SU-DHL-6 (cell line): ENCODE results near the gene ASGR2.

Experiments
- H2AFZ ChIP-seq: fragments of 200-600 bp; sonication (generic); 2 replicates; pipeline ENCODE4 v1.6.1; 2014; ENCODE audit warnings: low read depth, mild to moderate bottlenecking, moderate library complexity, mixed read lengths, antibody characterized with exemption, low read length; ENCODE audit not compliant: severe bottlenecking
- H3F3A ChIP-seq: fragments of 200-600 bp; shearing (Covaris generic); 2 replicates; pipeline ENCODE4 v1.6.0; 2016; ENCODE audit warnings: antibody characterized with exemption, mild to moderate bottlenecking; ENCODE audit not compliant: insufficient read depth
- H3K27ac ChIP-seq: fragments of 200-600 bp; sonication (generic); 2 replicates; pipeline ENCODE4 v1.5.1; 2016; ENCODE audit warnings: low read depth, mild to moderate bottlenecking, low read length, moderate library complexity, mixed read lengths
- H3K27me3 ChIP-seq: fragments of 200-600 bp; sonication (generic), shearing (Covaris generic); 2 replicates; pipeline ENCODE4 v1.6.0; 2014; ENCODE audit warnings: mild to moderate bottlenecking, low read length
- H3K36me3 ChIP-seq: fragments of 200-600 bp; sonication (generic); 2 replicates; pipeline ENCODE4 v1.6.1; 2014; ENCODE audit warnings: mild to moderate bottlenecking, low read length, mixed read lengths
- H3K4me2 ChIP-seq: fragments of 300-600, 200-600 bp; shearing (Covaris generic), sonication (generic); 2 replicates; pipeline ENCODE4 v1.6.0; 2014; ENCODE audit warnings: low read length, low read depth, mild to moderate bottlenecking; ENCODE audit not compliant: poor library complexity, severe bottlenecking
- H3K4me3 ChIP-seq: fragments of 200-600 bp; sonication (generic); 2 replicates; pipeline ENCODE4 v1.5.1; 2014; ENCODE audit warnings: antibody characterized with exemption, low read length, mild to moderate bottlenecking, mixed read lengths; ENCODE audit not compliant: insufficient read depth, poor library complexity, severe bottlenecking
- H3K79me2 ChIP-seq: fragments of 200-600 bp; sonication (generic); 2 replicates; pipeline ENCODE4 v1.6.1; 2014; ENCODE audit warnings: mild to moderate bottlenecking, low read length, moderate library complexity; ENCODE audit not compliant: insufficient read depth
- H3K9ac ChIP-seq: fragments of 200-600 bp; sonication (generic); 2 replicates; pipeline ENCODE4 v1.7.0; 2014; ENCODE audit warnings: mild to moderate bottlenecking, low read length
- H3K9me2 ChIP-seq: fragments of 200-600 bp; sonication (generic); replicated peaks from 2 replicates; pipeline ENCODE4 v1.6.1; 2014; ENCODE audit warnings: low read length; ENCODE audit not compliant: insufficient read depth
- H3K9me3 ChIP-seq: fragments of 200-600 bp; sonication (generic); 2 replicates; pipeline ENCODE4 v1.6.1; 2014; ENCODE audit warnings: low read length, mixed read lengths; ENCODE audit not compliant: insufficient read depth
- H4K20me1 ChIP-seq: fragments of 200-600 bp; sonication (generic); 2 replicates; pipeline ENCODE4 v1.6.1; 2014; ENCODE audit warnings: low read depth, mild to moderate bottlenecking, antibody characterized with exemption, low read length, moderate library complexity, mixed read lengths
- EZH2phosphoT487 ChIP-seq: fragments of 200-600 bp; sonication (generic), shearing (Covaris generic); conservative IDR thresholded peaks from 2 replicates; pipeline ENCODE4 v1.6.1; 2018; ENCODE audit warnings: mild to moderate bottlenecking, antibody characterized with exemption, low read length, moderate library complexity, mixed read lengths
- TF ChIP-seq, protein P1 (sequence below): fragments of 200-600 bp; sonication (generic); IDR thresholded peaks from one replicate; pipeline ENCODE4 v1.5.1; 2017; ENCODE audit warnings: antibody characterized with exemption, mild to moderate bottlenecking, low read length, moderate library complexity; ENCODE audit not compliant: insufficient read depth, poor library complexity, severe bottlenecking

Gene ASGR2

GRCh38 chr17:7077911-7078546 lies 36.6 kb downstream of the ASGR2 start:
- no peaks in the 10 kb centered on the region for H3K27me3 ChIP-seq
- H3K36me3 ChIP-seq, result no peaks in the 10 kb centered on the region
- H3K27ac ChIP-seq, result no peak overlapping the region
- H3K9ac ChIP-seq, result no peak overlapping the region
- no peaks in the 10 kb centered on the region for H3K9me2 ChIP-seq
- no peak overlapping the region for H3K4me2 ChIP-seq
- H3K4me3 ChIP-seq, result no peak overlapping the region
- TF ChIP-seq EZH2phosphoT487, result no peak
- TF ChIP-seq, protein P1, sequence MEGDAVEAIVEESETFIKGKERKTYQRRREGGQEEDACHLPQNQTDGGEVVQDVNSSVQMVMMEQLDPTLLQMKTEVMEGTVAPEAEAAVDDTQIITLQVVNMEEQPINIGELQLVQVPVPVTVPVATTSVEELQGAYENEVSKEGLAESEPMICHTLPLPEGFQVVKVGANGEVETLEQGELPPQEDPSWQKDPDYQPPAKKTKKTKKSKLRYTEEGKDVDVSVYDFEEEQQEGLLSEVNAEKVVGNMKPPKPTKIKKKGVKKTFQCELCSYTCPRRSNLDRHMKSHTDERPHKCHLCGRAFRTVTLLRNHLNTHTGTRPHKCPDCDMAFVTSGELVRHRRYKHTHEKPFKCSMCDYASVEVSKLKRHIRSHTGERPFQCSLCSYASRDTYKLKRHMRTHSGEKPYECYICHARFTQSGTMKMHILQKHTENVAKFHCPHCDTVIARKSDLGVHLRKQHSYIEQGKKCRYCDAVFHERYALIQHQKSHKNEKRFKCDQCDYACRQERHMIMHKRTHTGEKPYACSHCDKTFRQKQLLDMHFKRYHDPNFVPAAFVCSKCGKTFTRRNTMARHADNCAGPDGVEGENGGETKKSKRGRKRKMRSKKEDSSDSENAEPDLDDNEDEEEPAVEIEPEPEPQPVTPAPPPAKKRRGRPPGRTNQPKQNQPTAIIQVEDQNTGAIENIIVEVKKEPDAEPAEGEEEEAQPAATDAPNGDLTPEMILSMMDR, result no peak
- no peaks in the 10 kb centered on the region for H3K79me2 ChIP-seq
- H3K9me3 ChIP-seq, result no peaks in the 10 kb centered on the region
- H2AFZ ChIP-seq, result no peak overlapping the region
- H4K20me1 ChIP-seq, result no peaks in the 10 kb centered on the region
- no peaks in the 10 kb centered on the region for H3F3A ChIP-seq

DNA sequence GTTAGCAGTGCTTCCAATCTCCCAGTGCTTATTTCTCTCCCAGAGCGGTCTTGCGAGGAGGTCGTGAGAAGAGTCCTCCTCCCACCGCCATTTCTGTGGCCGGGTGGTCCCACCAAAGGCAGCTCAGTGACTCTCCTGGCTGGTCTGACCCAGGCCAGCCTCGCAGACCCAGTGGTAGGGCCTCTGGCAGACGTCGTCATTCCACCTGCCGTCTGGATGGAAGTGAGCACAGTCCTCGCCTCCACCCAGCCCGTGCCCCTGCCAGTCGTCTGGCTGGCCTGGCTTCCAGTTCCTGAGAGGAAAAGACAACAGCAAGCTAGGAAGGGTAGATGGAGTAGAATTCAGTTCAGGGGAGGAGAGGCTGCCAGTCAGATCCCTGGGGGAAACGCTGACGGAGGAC lies 39.7 kb downstream of the ASGR2 start:
- Histone ChIP-seq H3K27ac (no peak overlapping the region), H3F3A (no peaks in the 10 kb centered on the region), H3K4me2 (no peak overlapping the region), H3K36me3 (no peaks in the 10 kb centered on the region), H3K9me3 (no peaks in the 10 kb centered on the region), H3K9me2 (no peaks in the 10 kb centered on the region), H2AFZ (no peak overlapping the region), H3K4me3 (no peak overlapping the region), H3K9ac (no peak overlapping the region), H3K27me3 (no peaks in the 10 kb centered on the region), H3K79me2 (no peaks in the 10 kb centered on the region), H4K20me1 (no peaks in the 10 kb centered on the region)
- no peak for TF ChIP-seq EZH2phosphoT487
- TF ChIP-seq, protein P1, result no peak

GRCh38 chr17:7072406-7072805 lies 42.2 kb downstream of the ASGR2 start:
- Histone ChIP-seq H3K27me3 (no peaks in the 10 kb centered on the region), H3K9ac (no peak overlapping the region), H3K9me3 (no peaks in the 10 kb centered on the region), H3K79me2 (no peaks in the 10 kb centered on the region), H3K4me2 (no peak overlapping the region), H4K20me1 (no peaks in the 10 kb centered on the region), H2AFZ (no peak overlapping the region), H3K27ac (no peak overlapping the region), H3K36me3 (no peaks in the 10 kb centered on the region), H3K9me2 (no peaks in the 10 kb centered on the region), H3F3A (no peaks in the 10 kb centered on the region), H3K4me3 (no peak overlapping the region)
- no peak for TF ChIP-seq EZH2phosphoT487
- TF ChIP-seq, protein P1, result no peak
